Measurements from ENCODE around the gene ELAPOR1. TPM values are rescaled to one million over a fixed set of nuclear protein-coding genes. Genes with fewer than 3 reads are reported as not detected.

Gene ELAPOR1
- total RNA-seq, 1 donor from 2014 or later: 0.26 TPM

Other genes starting within 250 kb of the ELAPOR1 start
- 15.2 and 27.4 TPM in 2 replicates for gene GPSM2, start 237.1 kb upstream of the ELAPOR1 start, total RNA-seq
- gene CLCC1, start 150.6 kb upstream of the ELAPOR1 start, total RNA-seq: 27.4 and 31.1 TPM in 2 replicates
- 18.7 and 21.2 TPM in 2 replicates for gene WDR47, start 72.0 kb upstream of the ELAPOR1 start, total RNA-seq
- gene TAF13, start 38.1 kb upstream of the ELAPOR1 start, total RNA-seq: 68.0 and 145 TPM in 2 replicates
- 24.4 and 29.6 TPM in 2 replicates for gene TMEM167B, start 23.4 kb upstream of the ELAPOR1 start, total RNA-seq
- gene SARS1, start 99.8 kb downstream of the ELAPOR1 start, total RNA-seq: 232 and 251 TPM in 2 replicates
- 1.1 and 1.3 TPM in 2 replicates for gene CELSR2, start 135.4 kb downstream of the ELAPOR1 start, total RNA-seq
- gene PSRC1, start 169.0 kb downstream of the ELAPOR1 start, total RNA-seq: 5.5 and 12.8 TPM in 2 replicates
- gene MYBPHL, start 192.9 kb downstream of the ELAPOR1 start, total RNA-seq: not detected in 2 replicates